HG02870 (cell line): ENCODE measurements around the gene FOXE3.
"Not testable (repeated sequence)": the region's sequence is repeated elsewhere in the genome, so short reads cannot be mapped to it uniquely, and the experiment has no call there.

Experiments
- ATAC-seq: cut with Tn5 transposase; IDR thresholded peaks from one replicate; pipeline ENCODE4 v1.9.1; 2021; ENCODE audit warnings: mild to moderate bottlenecking, moderate library complexity; ENCODE audit not compliant: unreplicated experiment

The FOXE3 gene

DNA sequence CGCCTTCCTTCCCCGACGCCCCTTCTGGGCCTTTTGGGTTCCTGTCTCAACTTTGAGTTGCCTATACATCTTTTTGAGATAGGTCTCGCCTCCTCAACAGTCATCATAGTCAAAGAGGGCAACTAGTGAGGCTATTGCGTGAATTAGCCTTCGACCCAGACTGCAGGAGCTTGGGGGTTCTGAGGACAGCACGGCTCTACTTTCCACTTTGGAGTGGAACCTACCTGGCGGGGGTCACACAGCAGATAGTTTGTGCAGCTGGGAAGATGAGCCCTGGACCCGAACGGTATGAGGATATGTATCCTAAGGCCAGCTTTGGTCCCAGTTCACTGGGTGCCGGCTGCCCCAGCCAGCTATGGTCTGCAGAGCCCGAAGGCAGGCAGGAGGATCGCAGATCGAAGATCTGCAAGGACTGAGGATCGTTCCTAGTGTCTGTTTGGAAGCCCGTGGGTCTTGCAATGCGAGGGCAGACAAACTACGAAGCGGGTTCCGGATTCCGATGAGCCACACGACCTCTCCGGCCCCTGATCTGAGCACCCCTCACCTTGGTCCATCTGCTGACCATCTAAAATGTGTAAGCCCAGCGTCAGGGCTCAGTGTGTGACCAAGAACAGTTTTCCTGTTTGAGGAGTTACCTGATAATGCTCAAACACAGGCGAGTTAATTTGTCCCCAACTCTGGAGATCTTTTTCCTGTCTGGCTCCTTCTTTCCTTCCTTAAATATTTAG, 29.9 kb downstream of the FOXE3 start:
- no peak for ATAC-seq

- no peak for ATAC-seq
Observed at GRCh38 chr1:47448462-47449222, 32.6 kb downstream of the FOXE3 start.

- no peak for ATAC-seq
Observed at GRCh38 chr1:47449822-47450552, 33.9 kb downstream of the FOXE3 start.

- ATAC-seq, result no peak
Observed at GRCh38 chr1:47450606-47451005, 34.5 kb downstream of the FOXE3 start.

GRCh38 chr1:47452426-47452825, 36.3 kb downstream of the FOXE3 start:
- no peak for ATAC-seq

DNA sequence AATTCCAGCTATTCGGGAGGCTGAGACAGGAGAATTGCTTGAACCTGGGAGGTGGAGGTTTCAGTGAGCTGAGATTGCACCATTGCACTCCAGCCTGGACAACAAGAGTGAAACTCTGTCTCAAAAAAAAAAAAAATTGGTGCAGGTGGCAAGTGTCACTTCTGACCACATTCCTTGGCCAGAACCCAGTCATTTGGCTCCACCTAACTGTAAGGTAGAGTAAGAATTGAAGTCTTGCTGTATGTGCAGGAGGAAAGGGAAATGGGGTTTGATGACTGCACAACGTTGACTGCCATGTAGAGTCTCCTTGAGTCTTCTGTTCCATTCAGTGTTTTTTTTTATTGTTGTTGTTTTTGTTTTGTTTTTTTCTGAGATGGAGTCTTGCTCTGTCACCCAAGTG, 37.8 kb downstream of the FOXE3 start:
- not testable (repeated sequence) for ATAC-seq

DNA sequence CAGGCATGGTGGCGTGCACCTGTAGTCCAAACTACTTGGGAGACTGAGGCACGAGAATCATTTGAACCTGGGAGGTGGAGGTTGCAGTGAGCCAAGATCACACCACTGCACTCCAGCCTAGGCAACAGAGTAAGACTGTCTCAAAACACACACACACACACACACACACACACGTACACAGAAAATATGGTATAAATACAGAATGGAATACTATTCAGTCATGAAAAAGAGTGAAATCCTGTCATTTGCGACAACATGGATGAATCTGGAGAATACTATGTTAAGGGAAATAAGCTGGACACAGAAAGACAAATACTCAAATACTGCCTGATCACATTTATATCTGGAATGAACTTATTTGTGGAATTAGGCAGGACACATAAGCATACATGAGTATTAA, 40.2 kb downstream of the FOXE3 start:
- ATAC-seq, result no peak

GRCh38 chr1:47457547-47457946, 41.5 kb downstream of the FOXE3 start:
- ATAC-seq, result not testable (repeated sequence)

- ATAC-seq, result no peak
Observed at GRCh38 chr1:47459253-47459788, 43.2 kb downstream of the FOXE3 start.

GRCh38 chr1:47460040-47460439, 44.0 kb downstream of the FOXE3 start:
- no peak for ATAC-seq

- no peak for ATAC-seq
Observed at GRCh38 chr1:47460456-47460855, 44.4 kb downstream of the FOXE3 start.

GRCh38 chr1:47465605-47466004, 49.5 kb downstream of the FOXE3 start:
- ATAC-seq, result no peak
